SK-N-SH (cell line): Measurements from ENCODE around the gene ACTR1A. TPM values are rescaled to one million over a fixed set of nuclear protein-coding genes. Genes with fewer than 3 reads are reported as not detected.

Experiments used
- CTCF ChIA-PET: fragments of 300-600, 350-600 bp; formaldehyde crosslinking; extraction: SDS; loops from one replicate; lab custom pipeline; 2021; lab: Yijun Ruan, JAX
- POLR2A ChIA-PET: fragments of 350-600 bp; sonication (Branson Sonifier 250); formaldehyde crosslinking; extraction: SDS; loops from one replicate; lab custom pipeline; 2020; ENCODE audit warnings: antibody characterized with exemption, inconsistent platforms; lab: Yijun Ruan, JAX
- DNase-seq: peaks from one replicate; pipeline ENCODE4 v3.0.0; 2012
- H2AFZ ChIP-seq: fragments of 200-600 bp; sonication (generic); 2 replicates; pipeline ENCODE4 v1.8.1; 2016; ENCODE audit warnings: antibody characterized with exemption, mild to moderate bottlenecking, low read depth
- H3F3A ChIP-seq: fragments of 200-600 bp; sonication (generic); replicated peaks from 2 replicates; pipeline ENCODE3; 2016; ENCODE audit warnings: antibody characterized with exemption, mild to moderate bottlenecking; ENCODE audit not compliant: insufficient read depth
- H3K27ac ChIP-seq, 2 experiments: fragments of 200-500 bp in 1 of 2; fragments of 200-600 bp in 1 of 2; sonication (Bioruptor generic) in 1 of 2; sonication (generic), shearing (Covaris generic) in 1 of 2; 2 replicates each; pipeline versions ENCODE4 v1.5.1 to v1.6.1; 2014 to 2016; ENCODE audit warnings: low read depth in 2 of 2, inconsistent platforms in 1 of 2, low read length in 1 of 2, mild to moderate bottlenecking in 1 of 2, mixed read lengths in 1 of 2
- H3K27me3 ChIP-seq: fragments of 200-600 bp; sonication (generic), shearing (Covaris generic); 2 replicates; pipeline ENCODE4 v1.6.1; 2016; ENCODE audit warnings: mixed run types; ENCODE audit not compliant: insufficient read depth
- H3K36me3 ChIP-seq, 2 experiments: fragments of 200-500 bp in 1 of 2; fragments of 200-600 bp in 1 of 2; sonication (Bioruptor generic) in 1 of 2; sonication (generic) in 1 of 2; replicated peaks in 1 of 2; 2 replicates each; pipeline versions ENCODE3 to v1.5.1; 2014 to 2016; ENCODE audit warnings: low read length in 1 of 2, mild to moderate bottlenecking in 1 of 2; ENCODE audit not compliant: insufficient read depth in 2 of 2, control insufficient read depth in 1 of 2
- H3K4me1 ChIP-seq, 2 experiments: fragments of 200-500 bp in 1 of 2; fragments of 200-600 bp in 1 of 2; sonication (Bioruptor generic) in 1 of 2; sonication (generic), shearing (Covaris generic) in 1 of 2; 2 replicates each; pipeline versions ENCODE4 v1.5.1 to v1.6.1; 2014 to 2016; ENCODE audit warnings: low read depth in 1 of 2, low read length in 1 of 2, mixed run types in 1 of 2; ENCODE audit not compliant: insufficient read depth in 2 of 2, control insufficient read depth in 1 of 2
- H3K4me2 ChIP-seq: fragments of 200-600 bp; sonication (generic), shearing (Covaris generic); 2 replicates; pipeline ENCODE4 v1.6.1; 2017; ENCODE audit warnings: mixed run types
- H3K4me3 ChIP-seq, 2 experiments: fragments of 200-500 bp in 1 of 2; fragments of 200-600 bp in 1 of 2; sonication (Bioruptor generic) in 1 of 2; sonication (generic), shearing (Covaris generic) in 1 of 2; 2 replicates each; pipeline versions ENCODE4 v1.5.1 to v1.8.1; 2014 to 2016; ENCODE audit warnings: low read depth in 2 of 2, inconsistent platforms in 1 of 2, low read length in 1 of 2, mild to moderate bottlenecking in 1 of 2, mixed read lengths in 1 of 2, moderate library complexity in 1 of 2
- H3K79me2 ChIP-seq: fragments of 200-600 bp; sonication (generic); 2 replicates; pipeline ENCODE4 v1.8.1; 2017; ENCODE audit warnings: mild to moderate bottlenecking; ENCODE audit not compliant: insufficient read depth
- H3K9ac ChIP-seq: fragments of 200-600 bp; sonication (generic); 2 replicates; pipeline ENCODE4 v1.6.1; 2017; ENCODE audit warnings: mixed run types
- H3K9me2 ChIP-seq: fragments of 200-600 bp; sonication (generic); 2 replicates; pipeline ENCODE4 v1.6.1; 2017; ENCODE audit warnings: mixed run types
- H3K9me3 ChIP-seq: fragments of 200-600 bp; sonication (generic); 2 replicates; pipeline ENCODE4 v1.6.1; 2017; ENCODE audit warnings: mixed run types, mild to moderate bottlenecking, moderate library complexity
- H4K20me1 ChIP-seq: fragments of 200-600 bp; sonication (generic); 2 replicates; pipeline ENCODE4 v1.6.1; 2017; ENCODE audit warnings: mild to moderate bottlenecking, mixed run types; ENCODE audit not compliant: insufficient read depth
- ELF1 ChIP-seq: IDR thresholded peaks from 2 replicates; pipeline ENCODE4 v1.4.0; 2012
- EP300 ChIP-seq, 2 experiments: IDR thresholded peaks; 2 replicates each; pipeline versions ENCODE4 v1.4.0 to v1.6.1; 2012; ENCODE audit warnings: borderline replicate concordance in 1 of 2, low read depth in 1 of 2, low read length in 1 of 2
- EZH2phosphoT487 ChIP-seq: fragments of 200-600 bp; sonication (generic); IDR thresholded peaks from 2 replicates; pipeline ENCODE4 v1.6.1; 2017; ENCODE audit warnings: low read depth, mixed run types, mild to moderate bottlenecking, antibody characterized with exemption, moderate library complexity, borderline replicate concordance
- FOSL2 ChIP-seq: IDR thresholded peaks from 2 replicates; pipeline ENCODE4 v1.4.0; 2012; ENCODE audit warnings: low read depth, mild to moderate bottlenecking, moderate library complexity, borderline replicate concordance
- FOXJ3 ChIP-seq: sonication (generic); formaldehyde crosslinking; IDR thresholded peaks from 2 replicates; pipeline ENCODE4 v1.5.1; 2020; ENCODE audit warnings: mild to moderate bottlenecking, missing genetic modification reagents
- FOXM1 ChIP-seq: IDR thresholded peaks from 2 replicates; pipeline ENCODE4 v1.4.0; 2012; ENCODE audit warnings: low read depth, mild to moderate bottlenecking
- GABPA ChIP-seq: IDR thresholded peaks from 2 replicates; pipeline ENCODE4 v1.4.0; 2012; ENCODE audit warnings: low read depth, mild to moderate bottlenecking
- GATA2 ChIP-seq: sonication (generic); formaldehyde crosslinking; IDR thresholded peaks from 2 replicates; pipeline ENCODE4 v1.5.0; 2020; ENCODE audit warnings: mild to moderate bottlenecking, missing genetic modification reagents
- JUND ChIP-seq: IDR thresholded peaks from 2 replicates; pipeline ENCODE4 v1.4.0; 2012
- MXI1 ChIP-seq: IDR thresholded peaks from 2 replicates; pipeline ENCODE4 v1.6.1; 2012; ENCODE audit warnings: mild to moderate bottlenecking, low read depth, low read length, improper control_type of control experiment
- NFIC ChIP-seq: IDR thresholded peaks from 2 replicates; pipeline ENCODE4 v1.4.0; 2012; ENCODE audit warnings: borderline replicate concordance
- POLR2AphosphoS5 ChIP-seq: IDR thresholded peaks from 2 replicates; pipeline ENCODE4 v1.6.1; 2012; ENCODE audit warnings: low read depth, low read length
- RAD21 ChIP-seq: IDR thresholded peaks from 2 replicates; pipeline ENCODE4 v1.6.1; 2012; ENCODE audit warnings: mild to moderate bottlenecking, low read length
- RCOR1 ChIP-seq: fragments of 150-350 bp; IDR thresholded peaks from 2 replicates; pipeline ENCODE4 v1.6.1; 2017; ENCODE audit warnings: antibody characterized with exemption, low read length
- RFX5 ChIP-seq: IDR thresholded peaks from 2 replicates; pipeline ENCODE4 v1.6.1; 2012; ENCODE audit warnings: mild to moderate bottlenecking, improper control_type of control experiment, low read length
- RXRA ChIP-seq: IDR thresholded peaks from 2 replicates; pipeline ENCODE4 v1.4.0; 2012; ENCODE audit warnings: low read depth, mild to moderate bottlenecking, borderline replicate concordance
- TAF1 ChIP-seq: IDR thresholded peaks from 2 replicates; pipeline ENCODE4 v1.6.1; 2012; ENCODE audit warnings: low read depth, mild to moderate bottlenecking, low read length, moderate library complexity, borderline replicate concordance
- TCF12 ChIP-seq: IDR thresholded peaks from 2 replicates; pipeline ENCODE4 v1.4.0; 2012
- WGBS: methylation state at CpG from one replicate; pipeline ENCODE4 v1.1.6; 2017; ENCODE audit warnings: low lambda C conversion rate; 5-methylcytosine and 5-hydroxymethylcytosine counted together
- polyA plus RNA-seq, 3 experiments: library from polyadenylated mRNA; depleted of rRNA; stranded (reverse); fragments of >200 nt; gene quantifications; 2 replicates each; pipeline ENCODE4 v1.2.3, GENCODE V29; 2012
- TF ChIP-seq, protein P1 (sequence below): IDR thresholded peaks from 2 replicates; pipeline ENCODE4; 2012
- TF ChIP-seq, protein P2 (sequence below): IDR thresholded peaks from 2 replicates; pipeline ENCODE4 v1.4.0; 2012; ENCODE audit warnings: low read depth

ACTR1A gene
- polyA plus RNA-seq, 1 of the 3 experiments (the other 2 are of a cell fraction) = 106 TPM

DNA sequence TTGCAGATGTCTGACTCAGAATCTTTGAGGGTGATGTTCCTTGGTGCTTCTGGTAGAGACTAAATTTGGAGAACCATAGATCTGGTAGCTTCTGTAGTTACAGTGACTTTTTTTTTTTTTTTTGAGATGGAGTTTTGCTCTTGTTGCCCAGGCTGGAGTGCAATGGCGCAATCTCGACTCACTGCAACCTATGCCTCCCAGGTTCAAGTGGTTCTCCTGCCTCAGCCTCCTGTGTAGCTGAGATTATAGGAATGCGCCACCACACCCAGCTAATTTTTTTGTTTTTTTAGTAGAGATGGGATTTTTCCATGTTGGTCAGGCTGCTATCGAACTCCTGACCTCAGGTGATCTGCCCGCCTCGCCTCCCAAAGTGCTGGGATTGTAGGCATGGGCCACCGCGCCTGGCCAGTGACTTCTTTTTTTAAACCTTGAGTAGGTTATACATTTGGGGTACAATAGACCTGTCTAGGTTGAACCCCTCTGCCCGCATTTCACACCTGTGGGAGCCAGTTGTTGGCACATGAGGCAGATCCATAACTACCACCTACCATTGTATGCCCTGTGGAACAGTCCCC lies 48.2 kb upstream of the ACTR1A start:
- no peak for DNase-seq
- Histone ChIP-seq H3K9me3 (no peaks in the 10 kb centered on the region), H3K9me2 (no peaks in the 10 kb centered on the region), H4K20me1 (no peaks in the 10 kb centered on the region), H3K36me3 (no peaks in the 10 kb centered on the region), H3K4me3 (no peak overlapping the region), H3K27ac (no peak overlapping the region), H3K4me2 (no peak overlapping the region), H3K9ac (no peak overlapping the region), H3K27me3 (no peaks in the 10 kb centered on the region), H3F3A (peaks cover 7% of the 10 kb centered on the region), H2AFZ (no peak overlapping the region), H3K4me1 (peaks cover 2 to 11% of the 10 kb centered on the region in 2 experiments; a peak in 2 of 4 replicates), H3K79me2 (no peaks in the 10 kb centered on the region; the same call in 1 of the 2 replicates)
- ChIA-PET POLR2A (no interaction called here), CTCF (no interaction called here)
- 94% methylated on average over 9 of the region's 9 CpGs for WGBS
- TF ChIP-seq NFIC (no peak), FOSL2 (no peak)

DNA sequence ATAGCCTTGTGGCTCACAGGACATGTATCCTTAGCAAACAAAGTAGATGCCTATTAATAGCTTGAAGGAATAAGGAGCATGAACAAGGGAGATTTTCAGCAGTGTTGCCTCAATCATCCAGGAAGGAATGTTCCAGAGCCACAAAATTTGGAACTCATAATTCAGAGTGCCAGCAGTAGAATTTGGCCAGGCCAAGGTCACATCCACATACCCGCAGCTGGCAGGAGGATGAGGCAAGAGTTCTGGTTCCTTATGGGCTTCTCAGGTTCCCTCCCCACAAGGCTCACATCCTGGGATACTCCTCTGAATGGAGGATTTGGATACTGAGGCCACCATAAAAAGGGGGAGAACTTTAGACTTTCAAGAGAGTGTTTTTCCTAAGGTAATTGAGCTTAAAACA lies 47.0 kb upstream of the ACTR1A start:
- peaks cover 5% of the 10 kb centered on the region; the same call in 1 of the 2 replicates for H3K79me2 ChIP-seq
- H3K27me3 ChIP-seq = no peaks in the 10 kb centered on the region
- no peak overlapping the region for H3K9ac ChIP-seq
- H3K9me2 ChIP-seq = no peaks in the 10 kb centered on the region
- ChIA-PET CTCF (no interaction called here), POLR2A (no interaction called here)
- no peak overlapping the region for H3K27ac ChIP-seq
- H3K9me3 ChIP-seq = no peaks in the 10 kb centered on the region
- H3K4me2 ChIP-seq = no peak overlapping the region
- no peaks in the 10 kb centered on the region for H3K36me3 ChIP-seq
- no peaks in the 10 kb centered on the region for H4K20me1 ChIP-seq
- WGBS = 100% methylated on average over 1 of the region's 1 CpG
- H3K4me1 ChIP-seq = peaks cover 0 to 11% of the 10 kb centered on the region in 2 experiments; a peak in 1 of 4 replicates
- TF ChIP-seq EZH2phosphoT487 (no peak), MXI1 (no peak), RFX5 (no peak), TCF12 (no peak), TAF1 (no peak), JUND (no peak), RXRA (no peak), RCOR1 (no peak), FOXM1 (no peak), POLR2AphosphoS5 (no peak), GATA2 (CRISPR knock-in tag) (no peak), EP300 (IDR thresholded peaks at IDR 0.05; ENCODE audit: borderline replicate concordance in 1 of 2, low read depth in 1 of 2, low read length in 1 of 2) (no peak), RAD21 (no peak), FOXJ3 (CRISPR knock-in tag) (no peak), GABPA (no peak), ELF1 (no peak)
- TF ChIP-seq, protein P1, sequence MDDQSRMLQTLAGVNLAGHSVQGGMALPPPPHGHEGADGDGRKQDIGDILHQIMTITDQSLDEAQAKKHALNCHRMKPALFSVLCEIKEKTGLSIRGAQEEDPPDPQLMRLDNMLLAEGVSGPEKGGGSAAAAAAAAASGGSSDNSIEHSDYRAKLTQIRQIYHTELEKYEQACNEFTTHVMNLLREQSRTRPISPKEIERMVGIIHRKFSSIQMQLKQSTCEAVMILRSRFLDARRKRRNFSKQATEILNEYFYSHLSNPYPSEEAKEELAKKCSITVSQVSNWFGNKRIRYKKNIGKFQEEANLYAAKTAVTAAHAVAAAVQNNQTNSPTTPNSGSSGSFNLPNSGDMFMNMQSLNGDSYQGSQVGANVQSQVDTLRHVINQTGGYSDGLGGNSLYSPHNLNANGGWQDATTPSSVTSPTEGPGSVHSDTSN = no peak
- TF ChIP-seq, protein P2, sequence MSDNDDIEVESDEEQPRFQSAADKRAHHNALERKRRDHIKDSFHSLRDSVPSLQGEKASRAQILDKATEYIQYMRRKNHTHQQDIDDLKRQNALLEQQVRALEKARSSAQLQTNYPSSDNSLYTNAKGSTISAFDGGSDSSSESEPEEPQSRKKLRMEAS = no peak
- TF ChIP-seq, all 33 proteins: peak for 0
- DNase-seq = no peak
- Histone ChIP-seq H3K4me3 (no peak overlapping the region), H3F3A (peaks cover 7% of the 10 kb centered on the region), H2AFZ (no peak overlapping the region)
